ENCODE data around the gene ATP5F1E. TPM values are rescaled to one million over a fixed set of nuclear protein-coding genes. Genes with fewer than 3 reads are reported as not detected.

The ATP5F1E gene
- total and polyA plus RNA-seq, 10 of the 15 experiments (the other 5 are each of a cell fraction or from before 2014, with no cell fraction given) = 49.0 to 407 (median 117) TPM

DNA sequence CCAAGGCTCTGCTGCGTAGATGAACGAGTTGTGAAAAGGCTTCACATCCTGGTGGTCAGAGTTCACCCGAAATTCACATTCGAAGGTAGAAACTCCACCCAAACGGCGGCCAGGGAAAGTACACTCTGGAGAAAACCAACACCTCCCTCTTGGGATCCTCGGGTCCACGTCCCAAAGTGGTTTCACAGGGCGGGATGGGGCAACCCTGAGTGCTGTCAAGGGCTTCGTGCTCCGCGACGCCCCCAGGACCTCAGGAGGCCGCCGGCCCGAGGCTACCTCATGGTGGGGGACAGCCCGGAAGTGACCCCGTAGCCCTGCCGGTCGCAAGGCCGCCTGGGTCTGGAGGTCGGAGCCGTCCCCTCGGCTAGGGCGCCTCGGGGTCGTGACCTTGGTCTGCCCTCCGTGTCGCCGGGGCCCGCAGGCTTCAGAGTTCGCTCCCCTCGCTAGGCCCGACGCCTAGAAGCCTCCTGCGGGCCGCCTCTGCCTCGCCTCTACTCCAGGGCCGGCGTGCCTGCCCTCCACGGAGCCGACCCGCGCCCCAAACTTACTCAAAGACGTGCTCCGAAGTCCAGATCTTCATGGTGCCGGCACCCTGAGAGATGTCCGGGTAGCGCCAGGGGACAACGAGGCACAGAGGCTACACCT, 10.1 kb upstream of the ATP5F1E start, which contains the start of gene PRELID3B (continued):
- TF ChIP-seq, protein P1, sequence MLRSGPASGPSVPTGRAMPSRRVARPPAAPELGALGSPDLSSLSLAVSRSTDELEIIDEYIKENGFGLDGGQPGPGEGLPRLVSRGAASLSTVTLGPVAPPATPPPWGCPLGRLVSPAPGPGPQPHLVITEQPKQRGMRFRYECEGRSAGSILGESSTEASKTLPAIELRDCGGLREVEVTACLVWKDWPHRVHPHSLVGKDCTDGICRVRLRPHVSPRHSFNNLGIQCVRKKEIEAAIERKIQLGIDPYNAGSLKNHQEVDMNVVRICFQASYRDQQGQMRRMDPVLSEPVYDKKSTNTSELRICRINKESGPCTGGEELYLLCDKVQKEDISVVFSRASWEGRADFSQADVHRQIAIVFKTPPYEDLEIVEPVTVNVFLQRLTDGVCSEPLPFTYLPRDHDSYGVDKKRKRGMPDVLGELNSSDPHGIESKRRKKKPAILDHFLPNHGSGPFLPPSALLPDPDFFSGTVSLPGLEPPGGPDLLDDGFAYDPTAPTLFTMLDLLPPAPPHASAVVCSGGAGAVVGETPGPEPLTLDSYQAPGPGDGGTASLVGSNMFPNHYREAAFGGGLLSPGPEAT (IDR thresholded peaks at IDR 0.05; ENCODE audit: low read depth) = 0 out of 2 replicates have a peak, but pooled peaks have one; percentile 17
- TF ChIP-seq POU2F2 (IDR thresholded peaks at IDR 0.05; ENCODE audit: borderline replicate concordance, low read depth, low read length) (no peak), YY1 (IDR thresholded peaks at IDR 0.05; ENCODE audit: low read depth, low read length) (no peak), ZSCAN29 (IDR thresholded peaks at IDR 0.05) (no peak), JUNB (IDR thresholded peaks at IDR 0.05) (no peak), POLR2AphosphoS5 (IDR thresholded peaks at IDR 0.05; ENCODE audit: low read length) (peak; percentile 51), EZH2 (IDR thresholded peaks at IDR 0.05; ENCODE audit: borderline replicate concordance, control insufficient read depth, low read depth, low read length) (no peak), CHD1 (IDR thresholded peaks at IDR 0.05; ENCODE audit: low read depth, low read length) (no peak), HSF1 (IDR thresholded peaks at IDR 0.05; ENCODE audit: low read depth, low read length) (no peak), SMC3 (IDR thresholded peaks at IDR 0.05; ENCODE audit: borderline replicate concordance, low read length) (0 out of 2 replicates have a peak, but pooled peaks have one; percentile 2), SPI1 (IDR thresholded peaks at IDR 0.05; ENCODE audit: borderline replicate concordance, insufficient read depth, low read depth, low read length) (no peak), SMAD1 (IDR thresholded peaks at IDR 0.05; ENCODE audit: low read depth, partially characterized antibody) (no peak), SIX5 (IDR thresholded peaks at IDR 0.05; ENCODE audit: low read depth, low read length, severe bottlenecking) (no peak), JUND (IDR thresholded peaks at IDR 0.05; ENCODE audit: low read depth, low read length) (no peak), CREB1 (IDR thresholded peaks at IDR 0.05; ENCODE audit: low read depth) (no peak), SRF (IDR thresholded peaks at IDR 0.05; ENCODE audit: low read depth in 2 of 2, low read length in 2 of 2) (no peak), PBX3 (IDR thresholded peaks at IDR 0.05; ENCODE audit: insufficient replicate concordance, low read depth, low read length) (no peak), CEBPB (IDR thresholded peaks at IDR 0.05; ENCODE audit: borderline replicate concordance in 1 of 2, low read depth in 2 of 2, low read length in 2 of 2) (no peak), SKIL (IDR thresholded peaks at IDR 0.05; ENCODE audit: low read depth, poor library complexity, severe bottlenecking) (no peak), GATAD2B (conservative IDR thresholded peaks at IDR 0.05; ENCODE audit: low read depth) (peak; percentile 76), ZNF24 (IDR thresholded peaks at IDR 0.05) (no peak)
- TF ChIP-seq, protein P2, sequence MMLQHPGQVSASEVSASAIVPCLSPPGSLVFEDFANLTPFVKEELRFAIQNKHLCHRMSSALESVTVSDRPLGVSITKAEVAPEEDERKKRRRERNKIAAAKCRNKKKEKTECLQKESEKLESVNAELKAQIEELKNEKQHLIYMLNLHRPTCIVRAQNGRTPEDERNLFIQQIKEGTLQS (IDR thresholded peaks at IDR 0.05; ENCODE audit: borderline replicate concordance, extremely low read depth, low read depth, low read length) = no peak

Measured in GM12878 (cell line).